NAMALWA (cell line): ENCODE data around the gene ACTN1.
"Not testable (repeated sequence)": the region's sequence is repeated elsewhere in the genome, so short reads cannot be mapped to it uniquely, and the experiment has no call there.

Source experiments
- DNase-seq: peaks from one replicate; pipeline ENCODE4 v3.0.0-alpha.2; 2015; ENCODE audit warnings: low spot score

Gene ACTN1

DNA sequence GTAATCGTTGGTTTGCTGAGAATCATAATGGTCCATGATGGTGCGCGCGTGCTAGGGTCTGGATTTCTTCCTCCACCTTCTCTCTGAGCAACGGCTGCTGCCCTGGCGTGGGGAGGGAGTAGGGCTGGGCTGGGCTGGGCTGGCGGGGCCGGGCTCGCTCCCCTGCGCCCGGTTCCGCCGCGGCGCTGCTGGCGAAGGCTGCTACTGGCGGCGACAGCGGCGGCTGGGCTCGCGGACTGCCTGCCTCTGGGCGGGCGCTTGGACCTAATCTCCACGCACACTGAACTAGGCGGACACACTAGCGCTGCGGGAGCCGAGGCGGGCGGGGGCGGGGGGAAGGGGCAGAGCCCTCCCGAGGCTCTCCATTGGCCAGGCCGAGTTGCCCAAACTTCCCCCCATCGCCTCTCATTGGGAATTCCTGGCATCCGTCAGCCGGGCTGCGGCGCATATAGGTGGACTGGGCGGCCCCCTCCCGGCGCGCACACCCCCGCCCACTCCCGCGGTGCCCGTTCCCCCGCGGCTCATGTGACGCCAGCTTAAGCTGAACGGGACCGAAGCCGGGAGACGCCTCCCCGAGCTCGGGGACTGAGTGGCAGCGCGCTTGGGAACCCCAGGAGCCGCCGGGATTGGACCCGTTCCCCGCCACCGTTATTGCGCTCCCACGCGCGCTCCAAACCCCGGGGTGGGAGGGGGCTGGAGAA, at the start of gene ACTN1:
ACTN1 (minus strand) TSS at position 282 of the 701 bp plus-strand sequence; CDS start at position 36, 246 bp downstream.
- no peak for DNase-seq

DNA sequence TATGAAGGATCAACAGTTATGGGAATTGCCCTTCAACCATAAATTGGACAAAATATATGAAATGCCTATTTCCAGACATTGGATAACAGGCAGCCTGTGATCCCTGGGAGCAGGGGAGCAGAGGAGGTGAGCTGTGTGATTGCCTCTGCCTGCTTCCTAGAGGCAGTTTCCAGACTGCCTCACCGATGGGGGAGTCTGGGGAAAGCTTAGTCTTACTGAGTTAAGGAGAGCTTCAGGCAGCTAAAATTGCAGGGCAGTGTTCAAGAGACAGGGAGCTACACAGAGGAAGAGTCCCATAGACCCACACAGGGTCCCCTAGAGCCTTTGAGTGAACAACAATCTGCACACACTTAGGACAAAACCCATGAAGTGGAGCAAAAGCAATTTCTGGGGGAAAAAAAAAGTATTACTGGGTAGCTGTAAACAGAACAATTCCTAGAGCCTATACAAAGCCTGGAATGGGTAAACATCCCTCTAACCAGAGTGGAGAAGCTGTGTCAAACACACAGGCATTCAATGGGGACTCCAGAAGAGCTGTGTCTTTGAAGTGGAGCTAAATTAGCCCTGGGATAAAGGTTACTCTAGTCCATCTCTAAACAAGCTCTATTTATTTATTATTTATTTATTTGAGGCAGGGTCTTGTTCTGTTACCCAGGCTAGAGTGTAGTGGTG, 48.3 kb upstream of the ACTN1 start:
- no peak for DNase-seq

DNA sequence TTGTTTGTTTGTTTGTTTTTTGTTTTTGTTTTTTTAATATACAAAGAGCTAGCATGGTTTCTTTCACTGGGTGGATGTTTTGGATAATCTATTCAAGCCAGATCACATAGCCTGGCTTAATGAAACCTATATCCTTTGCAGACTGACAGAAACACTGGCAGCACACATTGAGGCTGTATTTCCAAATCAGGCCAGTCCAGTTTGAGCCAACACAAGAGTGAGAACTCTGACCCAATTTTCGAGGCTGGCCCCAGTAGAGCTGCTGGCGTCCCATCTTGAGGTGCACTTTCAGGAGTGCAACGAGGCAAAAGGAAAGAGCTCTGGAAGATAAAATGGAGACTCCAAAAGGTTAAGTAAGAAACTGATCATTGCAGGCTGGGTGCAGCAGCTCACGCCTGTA, 43.9 kb upstream of the ACTN1 start:
- no peak for DNase-seq

DNA sequence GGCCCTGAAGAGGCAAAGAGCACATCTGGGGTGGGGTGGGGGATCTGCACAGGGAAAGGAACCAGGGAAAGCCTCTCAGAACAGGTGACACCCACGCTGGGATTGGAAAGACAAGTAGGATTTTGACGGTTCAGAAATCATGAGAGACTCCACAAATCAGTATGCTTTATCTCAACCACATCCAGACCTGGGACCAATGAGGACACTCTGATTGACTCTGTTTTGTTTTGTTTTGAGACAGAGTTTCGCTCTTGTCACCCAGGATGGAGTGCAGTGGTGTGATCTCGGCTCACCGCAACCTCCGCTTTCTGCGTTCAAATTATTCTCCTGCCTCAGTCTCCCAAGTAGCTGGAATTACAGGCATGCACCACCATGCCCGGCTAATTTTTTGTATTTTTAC, 43.0 kb upstream of the ACTN1 start:
- DNase-seq, result not testable (repeated sequence)

DNA sequence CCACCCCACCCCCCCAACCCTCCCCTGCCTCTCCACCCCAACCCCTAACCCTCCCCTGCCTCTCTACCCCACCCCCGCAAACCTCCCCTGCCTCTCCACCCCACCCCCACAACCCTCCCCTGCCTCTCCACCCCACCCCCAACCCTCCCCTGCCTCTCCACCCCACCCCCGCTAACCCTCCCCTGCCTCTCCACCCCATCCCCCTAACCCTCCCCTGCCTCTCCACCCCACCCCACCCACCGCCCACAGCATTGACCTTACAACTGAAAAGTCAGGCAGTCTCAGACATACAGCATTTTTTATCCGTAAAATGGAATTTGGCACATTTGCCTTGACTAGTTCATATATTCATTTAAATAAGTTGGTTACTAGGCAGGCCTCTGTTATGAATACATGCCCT, 38.6 kb upstream of the ACTN1 start:
- no peak for DNase-seq

DNA sequence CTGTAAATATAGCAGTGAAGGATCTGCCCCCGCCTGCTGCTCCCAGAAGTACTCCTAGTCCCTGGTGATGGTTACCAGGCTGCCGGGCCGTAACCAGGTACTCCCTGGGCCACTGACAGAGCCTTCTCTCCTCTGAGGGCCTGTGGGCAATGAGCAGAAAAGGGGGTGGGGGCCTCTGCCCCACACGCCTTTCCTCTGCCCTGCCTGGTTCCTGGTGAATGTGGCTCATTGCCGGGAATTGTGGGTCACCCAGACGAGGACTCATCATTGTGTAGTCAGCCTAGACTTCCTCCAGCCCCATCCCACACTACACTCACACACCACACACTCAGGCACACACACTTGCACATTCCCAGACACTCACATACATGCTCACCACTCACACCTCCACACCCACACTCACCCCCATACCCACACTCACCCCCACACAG, 35.7 kb upstream of the ACTN1 start:
- DNase-seq, result no peak

DNA sequence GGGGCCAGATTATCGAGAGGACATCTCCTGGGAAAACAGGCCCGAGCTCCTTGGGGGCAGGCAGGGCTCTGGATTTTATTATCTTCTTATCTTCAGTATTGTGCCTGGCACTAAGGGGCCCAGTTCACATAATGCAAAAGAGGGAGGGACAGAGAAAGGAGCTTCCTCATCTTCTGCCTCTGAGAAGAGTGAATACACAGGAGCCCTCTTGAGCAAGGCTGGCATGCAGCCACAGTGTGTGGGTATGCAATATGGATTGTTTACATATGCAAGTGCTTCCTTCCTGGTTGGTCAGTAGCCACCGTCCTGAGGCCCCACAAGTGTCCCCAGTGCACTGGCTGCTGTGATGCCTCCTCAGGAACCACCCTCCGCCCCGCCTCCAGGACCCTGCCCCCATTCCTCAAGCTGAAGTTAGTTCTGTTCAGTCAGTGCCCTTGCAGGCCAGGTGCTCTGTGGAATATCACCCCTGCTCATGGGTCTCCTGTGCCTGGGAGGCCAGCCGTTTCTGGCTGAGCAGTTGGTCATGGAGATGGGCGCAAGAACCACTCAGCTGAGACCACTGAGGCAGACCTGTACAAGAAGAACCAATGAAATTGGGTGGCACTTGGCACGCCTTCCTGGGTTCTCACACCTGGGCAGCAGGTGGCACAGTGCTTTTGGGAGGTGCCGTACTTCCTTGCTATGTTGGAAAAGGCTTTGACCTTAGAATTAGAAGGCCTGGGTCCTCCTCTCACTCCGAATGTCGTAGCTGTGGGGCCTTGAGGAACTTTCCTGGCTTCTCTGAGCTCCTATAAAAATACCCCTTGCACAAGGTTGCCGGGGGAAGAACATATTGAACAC, 35.1 kb upstream of the ACTN1 start:
- no peak for DNase-seq

DNA sequence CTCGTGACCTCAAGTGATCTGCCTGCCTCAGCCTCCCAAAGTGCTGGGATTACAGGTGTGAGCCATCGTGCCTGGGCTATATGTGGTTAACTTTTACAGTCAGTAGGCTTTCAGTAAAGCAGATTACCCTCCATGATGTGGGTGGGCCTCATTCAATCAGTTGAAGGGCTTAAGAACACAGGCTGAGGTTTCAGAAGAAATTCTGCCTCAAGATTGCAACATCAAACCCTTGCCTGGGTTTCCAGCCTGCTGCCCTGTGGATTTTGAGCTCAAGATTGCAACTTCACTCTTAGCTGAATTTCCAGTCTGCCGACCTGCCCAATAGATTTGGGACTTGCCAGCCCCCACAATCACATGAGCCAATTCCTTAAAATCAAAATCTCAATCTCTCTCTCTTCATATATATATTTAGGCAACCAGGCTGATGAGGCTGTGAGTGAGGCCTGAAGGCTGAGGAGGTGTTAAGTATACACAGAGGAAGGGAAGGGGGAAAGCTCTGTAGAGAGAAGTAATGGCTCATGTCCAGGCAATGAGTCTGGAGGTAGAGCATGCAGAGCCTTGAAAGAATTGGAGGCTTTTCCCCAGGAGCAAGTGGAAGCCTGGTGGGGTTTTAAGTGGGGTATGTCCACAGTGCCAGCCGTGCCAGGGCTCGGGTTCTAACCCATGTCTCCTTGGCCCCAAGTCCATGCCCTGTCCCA, 33.3 kb upstream of the ACTN1 start:
- no peak for DNase-seq

DNA sequence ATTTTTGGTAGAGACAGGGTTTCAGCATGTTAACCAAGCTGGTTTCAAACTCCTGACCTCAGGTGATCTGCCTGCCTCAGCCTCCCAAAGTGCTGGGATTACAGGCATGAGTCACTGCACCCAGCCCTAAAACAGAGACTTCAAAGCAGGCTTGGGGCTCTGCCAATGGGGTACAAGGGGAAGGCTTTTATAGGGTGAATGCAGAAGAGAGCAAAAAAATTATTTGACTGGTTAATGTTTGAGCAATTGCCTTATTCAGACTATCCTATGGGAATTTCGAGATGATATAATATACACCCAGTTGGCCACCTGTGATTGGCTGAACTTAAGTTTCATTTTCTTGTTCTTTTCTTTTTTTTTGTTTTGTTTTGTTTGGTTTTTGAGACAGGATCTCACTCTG, 31.5 kb upstream of the ACTN1 start:
- DNase-seq, result no peak

DNA sequence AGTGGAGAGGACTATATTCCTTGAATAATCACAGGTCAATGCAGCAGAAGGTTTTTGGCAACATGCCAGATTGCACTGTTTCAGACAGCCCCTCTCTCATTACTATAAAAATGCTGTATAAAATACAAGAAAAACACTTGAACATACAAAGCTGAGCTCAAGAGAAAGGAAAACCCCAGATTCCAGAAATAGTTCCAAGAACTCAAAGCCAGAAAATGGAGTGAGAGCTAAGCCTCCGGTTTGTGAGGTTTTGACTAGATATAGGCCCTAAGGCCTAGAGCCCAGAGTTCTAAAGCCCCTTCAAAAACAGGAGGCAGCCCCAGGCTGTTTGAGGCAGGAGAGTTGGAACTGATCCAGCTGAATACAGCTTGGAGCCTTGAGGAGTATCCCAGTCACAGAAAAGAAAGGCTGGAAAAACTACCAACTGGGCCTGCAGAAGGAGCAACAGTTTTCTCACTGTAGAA, 29.4 kb upstream of the ACTN1 start:
- no peak for DNase-seq

DNA sequence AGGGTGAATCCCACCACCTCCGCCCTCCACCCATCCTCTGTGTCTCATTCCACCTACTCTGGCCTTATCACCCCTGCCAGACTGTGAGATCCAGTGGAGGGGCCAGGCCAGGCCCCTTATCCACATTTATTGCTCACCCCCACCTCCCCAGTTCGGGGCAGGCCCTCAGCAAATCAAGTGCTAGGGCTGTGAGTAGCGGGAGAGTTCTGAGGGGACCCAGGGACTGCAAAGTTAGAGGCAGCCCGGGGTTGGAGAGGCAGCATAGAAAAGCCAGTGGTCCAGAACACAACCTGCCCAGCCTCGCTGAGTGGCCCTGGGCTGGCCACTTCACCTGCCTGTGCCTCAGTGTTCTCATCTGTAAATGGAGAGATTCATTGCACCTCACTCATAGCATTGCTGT, 27.2 kb upstream of the ACTN1 start:
- DNase-seq, result no peak

DNA sequence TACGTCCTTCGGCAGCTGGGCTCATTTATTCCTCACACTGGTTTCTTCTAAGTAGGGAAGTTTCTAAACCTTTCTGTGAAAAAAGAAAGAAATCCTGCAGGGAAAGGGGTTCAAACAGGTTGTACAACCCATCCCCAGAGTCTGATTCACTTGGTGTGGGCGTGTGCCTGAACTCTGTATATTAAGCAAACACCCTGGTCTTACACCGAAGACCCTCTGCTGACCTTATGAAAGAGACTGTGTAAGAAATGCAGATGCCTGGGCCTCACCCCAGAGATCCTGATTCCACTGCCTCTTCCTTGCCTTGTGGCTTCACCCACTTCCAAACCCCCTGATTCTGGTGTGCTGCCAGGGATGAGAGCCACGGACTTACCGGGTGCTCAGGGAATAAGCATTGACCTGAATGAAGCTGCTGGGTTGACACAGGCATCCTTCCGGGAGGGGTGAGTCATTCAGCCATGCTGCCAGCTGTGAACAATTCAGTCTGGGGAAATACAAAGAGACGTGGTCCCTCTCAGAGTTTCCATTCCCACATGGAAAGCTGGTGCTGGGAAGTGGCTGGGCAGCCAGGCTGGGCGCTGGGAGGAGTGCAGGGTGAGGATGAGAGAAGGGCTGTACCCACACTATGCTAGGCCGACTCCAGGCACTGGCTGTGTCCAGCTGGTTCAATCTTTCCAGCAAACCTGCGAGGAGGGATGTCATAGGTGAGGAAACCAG, 26.5 kb upstream of the ACTN1 start:
- DNase-seq, result no peak

DNA sequence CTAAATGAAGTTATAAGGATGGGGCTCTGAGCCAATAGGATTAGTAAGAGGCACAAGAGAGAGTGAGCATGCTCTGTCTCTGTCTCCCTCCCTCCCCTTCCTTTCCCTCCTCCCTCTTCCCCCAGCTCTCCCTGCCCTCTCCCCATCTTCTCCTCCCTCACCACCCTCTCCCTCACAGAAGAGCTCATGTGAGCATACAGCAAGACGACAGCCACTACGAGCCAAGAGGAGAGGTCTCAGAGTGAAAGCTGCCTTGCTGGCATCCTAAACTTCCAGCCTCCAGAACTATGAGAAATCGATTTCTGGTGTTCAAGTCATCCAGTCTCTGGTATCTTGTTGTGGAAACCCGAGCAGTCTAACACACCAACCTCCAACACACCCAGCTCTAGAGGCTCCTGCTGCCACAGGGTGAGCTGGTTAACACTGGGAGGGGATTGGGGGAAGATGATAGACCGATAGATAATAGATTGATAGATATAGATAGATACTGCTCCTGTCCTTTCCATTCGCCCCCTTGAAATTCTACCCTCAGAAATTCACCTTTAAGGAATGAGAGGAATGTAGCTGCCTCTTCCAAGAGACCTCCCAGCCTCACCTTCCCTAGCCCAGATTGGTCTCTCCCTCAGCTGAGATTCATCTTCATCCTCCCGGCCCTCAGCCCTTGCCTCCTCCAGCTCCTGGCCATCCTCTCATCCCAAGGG, 25.8 kb upstream of the ACTN1 start:
- no peak for DNase-seq

DNA sequence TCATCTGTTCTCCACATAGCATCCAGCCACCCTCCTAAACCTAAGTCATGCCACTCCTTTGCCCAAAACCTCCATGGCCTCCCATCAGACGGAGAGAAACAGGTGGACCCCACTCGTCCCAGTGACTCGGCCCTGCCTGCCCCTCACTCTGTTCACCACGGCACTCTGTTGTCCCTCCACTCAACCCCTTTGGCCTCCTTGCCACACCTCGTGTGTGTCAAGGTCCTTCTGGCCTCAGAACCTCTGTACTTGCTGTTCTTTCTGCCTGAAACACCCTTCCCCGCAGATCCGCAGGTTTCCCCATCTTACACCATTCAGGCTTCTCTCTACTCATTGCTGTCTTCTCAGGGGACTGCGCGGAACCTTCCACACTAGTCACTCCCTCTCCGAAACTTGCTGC, 24.5 kb upstream of the ACTN1 start:
- DNase-seq, result no peak

DNA sequence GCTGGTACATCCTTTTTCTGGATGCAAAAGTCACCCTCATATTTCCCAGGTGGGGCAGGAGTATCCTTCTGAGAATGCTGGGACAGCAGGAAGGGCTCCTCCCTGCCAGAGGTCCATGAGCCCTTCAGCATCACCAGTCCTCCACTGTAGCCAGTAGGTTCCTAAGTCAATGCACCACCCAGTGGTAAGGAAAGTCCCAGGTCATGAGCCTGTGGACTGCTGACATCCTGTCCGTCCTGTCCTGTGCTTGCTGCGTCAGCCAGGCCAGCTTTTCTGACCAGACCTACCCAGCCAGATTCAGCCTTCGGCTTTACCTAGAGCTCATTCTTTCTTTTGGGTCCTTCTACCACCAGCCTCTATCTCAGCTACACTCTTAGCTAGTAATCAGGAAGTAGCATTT, 23.0 kb upstream of the ACTN1 start:
- no peak for DNase-seq

DNA sequence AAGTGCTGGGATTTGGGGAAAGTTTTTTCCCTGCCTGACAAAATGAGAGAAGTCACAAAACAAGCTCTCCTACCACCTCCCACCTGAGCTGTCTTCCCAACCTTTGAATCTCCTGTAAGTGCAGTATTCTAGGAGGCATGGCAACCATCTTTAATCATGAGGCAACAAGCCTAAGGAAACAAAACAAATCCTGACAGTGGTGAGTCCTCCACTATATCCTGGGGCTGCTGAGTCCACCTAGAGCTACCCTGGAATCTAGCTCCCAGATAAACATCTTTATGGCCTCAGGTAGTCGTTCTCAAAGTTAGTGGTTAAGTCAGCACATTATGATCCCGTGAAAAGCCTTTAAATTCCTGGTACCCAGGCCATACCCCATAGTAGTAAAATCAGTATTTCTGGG, 22.3 kb upstream of the ACTN1 start:
- DNase-seq, result no peak

DNA sequence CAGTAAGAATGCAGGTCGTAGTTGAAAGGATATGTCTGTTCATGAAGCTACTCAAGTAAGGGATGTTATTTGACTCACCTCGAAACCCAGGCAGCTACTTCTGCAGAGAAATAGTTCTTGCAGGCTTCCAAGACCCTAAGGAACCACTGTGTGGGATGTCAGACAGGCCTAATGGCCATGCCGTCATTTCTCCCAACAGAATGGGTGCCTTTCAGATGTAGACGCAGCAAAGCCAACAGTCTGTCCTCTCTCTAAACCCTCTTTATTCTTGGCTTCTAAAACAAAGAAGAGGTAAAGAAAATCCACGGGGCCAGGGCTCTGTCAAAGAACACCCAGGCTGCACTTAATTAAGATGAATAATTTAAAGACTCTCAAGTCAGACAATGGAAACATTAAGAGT, 19.0 kb upstream of the ACTN1 start:
- no peak for DNase-seq

DNA sequence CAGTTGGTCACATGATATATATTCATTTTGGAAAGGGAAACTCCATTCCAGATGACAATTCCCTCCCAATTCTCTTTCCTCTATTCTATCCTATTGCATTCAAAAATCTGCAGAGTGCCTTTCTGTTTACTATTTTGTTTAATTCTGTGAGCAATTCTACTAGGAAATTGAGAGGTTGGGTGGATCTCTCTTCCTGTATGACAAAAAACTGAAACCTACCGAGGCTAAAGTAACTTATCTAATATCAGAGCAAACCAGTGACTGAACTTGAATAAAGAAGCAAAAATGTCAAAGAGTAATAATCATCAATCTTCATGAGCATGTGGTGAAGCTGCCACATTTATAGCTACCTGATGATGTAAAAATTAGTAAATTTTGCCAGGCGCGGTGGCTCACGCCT, 16.6 kb upstream of the ACTN1 start:
- no peak for DNase-seq

DNA sequence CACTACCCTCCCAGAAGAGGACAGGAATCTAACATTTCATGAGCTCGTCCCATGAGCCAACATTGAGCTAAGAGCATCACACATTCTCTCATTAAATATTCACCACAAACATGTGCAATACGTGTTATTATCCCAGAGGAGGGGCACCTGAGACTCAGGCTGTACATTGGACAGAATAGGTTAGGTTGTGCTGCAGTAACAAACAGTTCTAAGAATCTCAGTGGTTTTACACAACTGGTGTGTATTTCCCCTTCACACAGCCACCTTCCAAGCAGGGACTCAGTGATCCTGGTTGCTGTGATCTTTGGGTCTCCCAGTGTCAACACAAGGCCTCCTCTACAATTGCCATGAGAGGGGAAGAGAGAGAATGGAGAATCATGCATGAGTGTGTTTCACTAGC, 15.0 kb upstream of the ACTN1 start:
- no peak for DNase-seq

DNA sequence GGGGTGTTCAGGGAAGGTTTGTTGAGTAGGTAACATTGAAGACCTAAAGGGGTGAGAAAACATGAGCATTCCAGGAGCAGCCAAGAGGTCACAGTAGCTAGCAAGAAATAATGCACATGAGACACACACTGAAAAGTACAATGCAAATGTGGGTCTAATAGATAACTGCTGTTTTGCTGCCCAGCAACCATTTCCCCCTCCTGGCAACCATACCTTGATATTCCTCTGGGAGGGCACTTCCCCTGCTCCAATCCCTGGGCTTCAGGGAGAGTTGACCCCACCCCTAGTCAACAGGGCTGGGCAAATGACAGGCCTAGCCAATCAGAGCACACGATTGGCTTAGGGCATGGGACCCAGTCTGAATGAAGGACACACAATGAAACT, 8.5 kb upstream of the ACTN1 start:
- peak; percentile 6 for DNase-seq
